GM18526 (cell line): Measurements from ENCODE around the gene KCNIP1.

Source experiments
- POLR2A ChIP-seq: IDR thresholded peaks from 3 replicates; pipeline ENCODE4 v1.6.1; 2011; ENCODE audit not compliant: insufficient read length; ENCODE audit errors: extremely low read depth

The KCNIP1 gene

GRCh38 chr5:170638051-170638450 lies 134.2 kb downstream of the KCNIP1 start:
- no peak for TF ChIP-seq POLR2A

- TF ChIP-seq POLR2A = no peak
Observed at GRCh38 chr5:170638454-170639220, 134.8 kb downstream of the KCNIP1 start.

GRCh38 chr5:170639221-170639925 lies 135.6 kb downstream of the KCNIP1 start:
- TF ChIP-seq POLR2A = no peak

GRCh38 chr5:170640731-170641588 lies 137.1 kb downstream of the KCNIP1 start:
- no peak for TF ChIP-seq POLR2A

- no peak for TF ChIP-seq POLR2A
Observed at GRCh38 chr5:170641589-170642031, 137.8 kb downstream of the KCNIP1 start.

- no peak for TF ChIP-seq POLR2A
Observed at GRCh38 chr5:170642066-170642735, 138.4 kb downstream of the KCNIP1 start.

GRCh38 chr5:170642776-170643436 lies 139.1 kb downstream of the KCNIP1 start:
- no peak for TF ChIP-seq POLR2A

- no peak for TF ChIP-seq POLR2A
Observed at GRCh38 chr5:170643591-170643990, 139.8 kb downstream of the KCNIP1 start.

- TF ChIP-seq POLR2A = no peak
Observed at GRCh38 chr5:170644501-170644900, 140.7 kb downstream of the KCNIP1 start.

- TF ChIP-seq POLR2A = no peak
Observed at GRCh38 chr5:170648541-170648940, 144.7 kb downstream of the KCNIP1 start.

- TF ChIP-seq POLR2A = no peak
Observed at GRCh38 chr5:170650850-170651249, 147.0 kb downstream of the KCNIP1 start.

GRCh38 chr5:170651604-170652277 lies 147.9 kb downstream of the KCNIP1 start:
- no peak for TF ChIP-seq POLR2A

- TF ChIP-seq POLR2A = no peak
Observed at GRCh38 chr5:170655476-170655875, 151.7 kb downstream of the KCNIP1 start.

- no peak for TF ChIP-seq POLR2A
Observed at GRCh38 chr5:170655920-170656319, 152.1 kb downstream of the KCNIP1 start.

GRCh38 chr5:170656346-170656745 lies 152.5 kb downstream of the KCNIP1 start:
- no peak for TF ChIP-seq POLR2A
